ENCODE data around the gene TMCC1.
"Not testable (repeated sequence)": the region's sequence is repeated elsewhere in the genome, so short reads cannot be mapped to it uniquely, and the experiment has no call there.

The TMCC1 gene

GRCh38 chr3:129612534-129613366 is 280.8 kb downstream of the TMCC1 start:
- Histone ChIP-seq H3K4me3 (ENCODE audit: control insufficient read depth in 1 of 7, extremely low read depth in 1 of 7, insufficient read depth in 4 of 7, low read depth in 2 of 7, low read length in 6 of 7) (peak overlapping the region in 1 of 7 experiments; percentile 28), H3K27ac (ENCODE audit: insufficient read depth in 1 of 2, low read depth in 1 of 2, low read length in 2 of 2, poor library complexity in 1 of 2, severe bottlenecking in 2 of 2) (no peak overlapping the region), H3K27me3 (replicated peaks in 2 of 5; ENCODE audit: control insufficient read depth in 4 of 5, insufficient read depth in 5 of 5, low read length in 4 of 5) (no peaks in the 10 kb centered on the region), H3K36me3 (ENCODE audit: control insufficient read depth in 4 of 4, insufficient read depth in 4 of 4, low read length in 3 of 4) (no peaks in the 10 kb centered on the region), H3K9me3 (ENCODE audit: control extremely low read depth in 1 of 5, control insufficient read depth in 4 of 5, insufficient read depth in 2 of 5, low read depth in 1 of 5, low read length in 4 of 5) (no peaks in the 10 kb centered on the region), H3K4me1 (ENCODE audit: control extremely low read depth in 1 of 4, control insufficient read depth in 4 of 4, insufficient read depth in 4 of 4, low read length in 3 of 4) (peaks cover 0 to 76% (median 65%) of the 10 kb centered on the region in 4 experiments)
- no peak for DNase-seq
- WGBS (ENCODE audit: insufficient coverage): 47% methylated on average over 16 of the region's 16 CpGs
- ChIA-PET CTCF (interaction anchor here (0.9 to 1.0 kb wide), 2 partner anchors 9 to 122 kb away, joined by 3 read pairs; no protein-coding TSS in a partner anchor), POLR2A (no interaction called here)

DNA sequence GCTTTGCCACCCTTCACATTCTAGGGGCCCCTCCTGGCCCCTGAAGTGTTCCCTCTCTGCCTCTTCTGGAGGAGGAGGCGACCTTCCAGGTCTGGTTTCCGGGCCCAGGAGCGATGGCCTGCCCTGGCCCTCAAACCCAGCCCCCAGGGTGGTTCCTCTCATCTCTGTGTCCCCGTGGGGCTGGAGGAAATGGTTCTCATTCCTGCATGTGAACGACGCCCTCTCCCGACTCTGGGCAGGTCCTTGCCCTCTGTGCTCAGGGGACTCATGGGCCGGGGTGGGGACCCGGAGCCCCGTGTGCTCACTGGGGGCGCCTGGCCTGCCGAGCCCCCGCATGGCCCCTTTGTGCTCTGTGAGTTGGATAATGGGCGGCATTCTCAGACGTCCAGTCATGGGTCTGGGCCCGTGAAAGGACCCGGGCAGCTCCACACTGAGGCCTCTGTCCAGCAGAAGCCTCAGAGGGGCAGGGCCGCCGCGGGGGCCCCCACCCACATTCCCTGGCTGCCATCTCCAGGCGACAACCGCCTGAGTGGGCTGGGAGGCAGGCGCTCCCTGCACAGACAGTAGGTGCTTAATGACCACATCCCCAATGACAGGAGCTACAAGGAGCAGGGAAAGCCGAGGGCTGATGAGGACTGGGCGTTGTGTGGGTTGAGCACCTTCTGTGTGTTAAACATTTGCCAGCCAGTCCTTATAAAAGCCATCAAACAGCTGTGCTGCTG is 281.5 kb downstream of the TMCC1 start:
- DNase-seq: no peak
- peaks cover 0 to 84% (median 73%) of the 10 kb centered on the region in 4 experiments for H3K4me1 ChIP-seq (ENCODE audit: control extremely low read depth in 1 of 4, control insufficient read depth in 4 of 4, insufficient read depth in 4 of 4, low read length in 3 of 4)
- ChIA-PET CTCF (interaction anchor here (0.9 to 1.4 kb wide), 2 partner anchors 8 to 17 kb away, joined by 3 read pairs; no protein-coding TSS in a partner anchor), POLR2A (no interaction called here)
- no peak overlapping the region for H3K27ac ChIP-seq (ENCODE audit: insufficient read depth in 1 of 2, low read depth in 1 of 2, low read length in 2 of 2, poor library complexity in 1 of 2, severe bottlenecking in 2 of 2)
- H3K9me3 ChIP-seq (ENCODE audit: control extremely low read depth in 1 of 5, control insufficient read depth in 4 of 5, insufficient read depth in 2 of 5, low read depth in 1 of 5, low read length in 4 of 5): no peaks in the 10 kb centered on the region
- H3K27me3 ChIP-seq (replicated peaks in 2 of 5; ENCODE audit: control insufficient read depth in 4 of 5, insufficient read depth in 5 of 5, low read length in 4 of 5): no peaks in the 10 kb centered on the region
- H3K36me3 ChIP-seq (ENCODE audit: control insufficient read depth in 4 of 4, insufficient read depth in 4 of 4, low read length in 3 of 4): no peaks in the 10 kb centered on the region
- WGBS (ENCODE audit: insufficient coverage): 57% methylated on average over 25 of the region's 25 CpGs
- H3K4me3 ChIP-seq (ENCODE audit: control insufficient read depth in 1 of 7, extremely low read depth in 1 of 7, insufficient read depth in 4 of 7, low read depth in 2 of 7, low read length in 6 of 7): no peak overlapping the region

DNA sequence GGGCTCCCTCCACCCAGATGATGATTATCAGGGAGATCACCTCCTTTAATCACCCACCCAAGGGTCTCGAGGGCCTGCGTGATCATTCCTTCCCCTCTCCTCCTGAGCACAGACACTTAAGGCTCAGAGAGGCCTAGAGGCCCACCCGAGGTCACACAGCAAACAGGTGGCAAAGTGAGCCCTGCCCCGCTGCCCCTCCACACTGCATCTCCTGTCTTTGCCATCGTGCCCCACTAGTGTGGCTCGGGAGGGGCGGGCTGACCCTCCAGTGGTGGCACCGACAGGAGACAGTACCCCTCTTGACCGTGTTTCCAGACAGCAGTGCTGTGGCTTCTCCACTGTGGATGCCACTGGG is 282.1 kb downstream of the TMCC1 start:
- peaks cover 0 to 86% (median 74%) of the 10 kb centered on the region in 4 experiments for H3K4me1 ChIP-seq (ENCODE audit: control extremely low read depth in 1 of 4, control insufficient read depth in 4 of 4, insufficient read depth in 4 of 4, low read length in 3 of 4)
- 88% methylated on average over 9 of the region's 9 CpGs for WGBS (ENCODE audit: insufficient coverage)
- no peak overlapping the region for H3K27ac ChIP-seq (ENCODE audit: insufficient read depth in 1 of 2, low read depth in 1 of 2, low read length in 2 of 2, poor library complexity in 1 of 2, severe bottlenecking in 2 of 2)
- DNase-seq: no peak
- no peaks in the 10 kb centered on the region for H3K9me3 ChIP-seq (ENCODE audit: control extremely low read depth in 1 of 5, control insufficient read depth in 4 of 5, insufficient read depth in 2 of 5, low read depth in 1 of 5, low read length in 4 of 5)
- no peaks in the 10 kb centered on the region for H3K27me3 ChIP-seq (replicated peaks in 2 of 5; ENCODE audit: control insufficient read depth in 4 of 5, insufficient read depth in 5 of 5, low read length in 4 of 5)
- no peak overlapping the region for H3K4me3 ChIP-seq (ENCODE audit: control insufficient read depth in 1 of 7, extremely low read depth in 1 of 7, insufficient read depth in 4 of 7, low read depth in 2 of 7, low read length in 6 of 7)
- POLR2A ChIA-PET: no interaction called here
- no peaks in the 10 kb centered on the region for H3K36me3 ChIP-seq (ENCODE audit: control insufficient read depth in 4 of 4, insufficient read depth in 4 of 4, low read length in 3 of 4)
- CTCF ChIA-PET: interaction anchor here (1.4 kb wide), 1 partner anchor 18 kb away, joined by 3 read pairs; no protein-coding TSS in a partner anchor

- peaks cover 0 to 84% (median 72%) of the 10 kb centered on the region in 4 experiments for H3K4me1 ChIP-seq (ENCODE audit: control extremely low read depth in 1 of 4, control insufficient read depth in 4 of 4, insufficient read depth in 4 of 4, low read length in 3 of 4)
- not testable (repeated sequence) for H3K4me3 ChIP-seq (ENCODE audit: control insufficient read depth in 1 of 7, extremely low read depth in 1 of 7, insufficient read depth in 4 of 7, low read depth in 2 of 7, low read length in 6 of 7)
- 100% methylated on average over 6 of the region's 11 CpGs for WGBS (ENCODE audit: insufficient coverage)
These were observed 282.6 kb downstream of the TMCC1 start for GRCh38 chr3:129610794-129611445.

GRCh38 chr3:129610276-129610675 is 283.2 kb downstream of the TMCC1 start:
- H3K27me3 ChIP-seq (replicated peaks in 2 of 5; ENCODE audit: control insufficient read depth in 4 of 5, insufficient read depth in 5 of 5, low read length in 4 of 5): no peaks in the 10 kb centered on the region
- no peak overlapping the region for H3K4me3 ChIP-seq (ENCODE audit: control insufficient read depth in 1 of 7, extremely low read depth in 1 of 7, insufficient read depth in 4 of 7, low read depth in 2 of 7, low read length in 6 of 7)
- WGBS (ENCODE audit: insufficient coverage): 58% methylated on average over 9 of the region's 10 CpGs
- peaks cover 0 to 84% (median 73%) of the 10 kb centered on the region in 4 experiments for H3K4me1 ChIP-seq (ENCODE audit: control extremely low read depth in 1 of 4, control insufficient read depth in 4 of 4, insufficient read depth in 4 of 4, low read length in 3 of 4)
- DNase-seq: no peak
- no peak overlapping the region for H3K27ac ChIP-seq (ENCODE audit: insufficient read depth in 1 of 2, low read depth in 1 of 2, low read length in 2 of 2, poor library complexity in 1 of 2, severe bottlenecking in 2 of 2)
- ChIA-PET CTCF (interaction anchor here (2.1 to 5.9 kb wide), 2 partner anchors 11 to 15 kb away, joined by 4 to 44 read pairs; no protein-coding TSS in a partner anchor), POLR2A (no interaction called here)
- H3K36me3 ChIP-seq (ENCODE audit: control insufficient read depth in 4 of 4, insufficient read depth in 4 of 4, low read length in 3 of 4): no peaks in the 10 kb centered on the region
- no peaks in the 10 kb centered on the region for H3K9me3 ChIP-seq (ENCODE audit: control extremely low read depth in 1 of 5, control insufficient read depth in 4 of 5, insufficient read depth in 2 of 5, low read depth in 1 of 5, low read length in 4 of 5)

More at GRCh38 chr3:129610794-129611445, 282.6 kb downstream of the TMCC1 start:
- H3K27me3 ChIP-seq (replicated peaks in 2 of 5; ENCODE audit: control insufficient read depth in 4 of 5, insufficient read depth in 5 of 5, low read length in 4 of 5); DNase-seq; H3K36me3 ChIP-seq (ENCODE audit: control insufficient read depth in 4 of 4, insufficient read depth in 4 of 4, low read length in 3 of 4); H3K9me3 ChIP-seq (ENCODE audit: control extremely low read depth in 1 of 5, control insufficient read depth in 4 of 5, insufficient read depth in 2 of 5, low read depth in 1 of 5, low read length in 4 of 5); POLR2A ChIA-PET; H3K27ac ChIP-seq (ENCODE audit: insufficient read depth in 1 of 2, low read depth in 1 of 2, low read length in 2 of 2, poor library complexity in 1 of 2, severe bottlenecking in 2 of 2): not testable (repeated sequence)
- CTCF ChIA-PET: interaction anchor here (1.4 kb wide), 1 partner anchor 18 kb away, joined by 3 read pairs; no protein-coding TSS in a partner anchor

GRCh38 chr3:129609591-129610182 is 283.8 kb downstream of the TMCC1 start:
- Histone ChIP-seq H3K27me3 (replicated peaks in 2 of 5; ENCODE audit: control insufficient read depth in 4 of 5, insufficient read depth in 5 of 5, low read length in 4 of 5) (no peaks in the 10 kb centered on the region), H3K36me3 (ENCODE audit: control insufficient read depth in 4 of 4, insufficient read depth in 4 of 4, low read length in 3 of 4) (no peaks in the 10 kb centered on the region), H3K4me3 (ENCODE audit: control insufficient read depth in 1 of 7, extremely low read depth in 1 of 7, insufficient read depth in 4 of 7, low read depth in 2 of 7, low read length in 6 of 7) (no peak overlapping the region), H3K9me3 (ENCODE audit: control extremely low read depth in 1 of 5, control insufficient read depth in 4 of 5, insufficient read depth in 2 of 5, low read depth in 1 of 5, low read length in 4 of 5) (no peaks in the 10 kb centered on the region), H3K27ac (ENCODE audit: insufficient read depth in 1 of 2, low read depth in 1 of 2, low read length in 2 of 2, poor library complexity in 1 of 2, severe bottlenecking in 2 of 2) (no peak overlapping the region), H3K4me1 (ENCODE audit: control extremely low read depth in 1 of 4, control insufficient read depth in 4 of 4, insufficient read depth in 4 of 4, low read length in 3 of 4) (peaks cover 0 to 82% (median 71%) of the 10 kb centered on the region in 4 experiments)
- ChIA-PET CTCF (interaction anchor here (0.7 to 5.9 kb wide), 3 partner anchors 10 to 119 kb away, joined by 3 to 44 read pairs (median 4); no protein-coding TSS in a partner anchor), POLR2A (no interaction called here)
- no peak for DNase-seq
- 52% methylated on average over 3 of the region's 3 CpGs for WGBS (ENCODE audit: insufficient coverage)
